ENCODE data around the gene ADAT3. TPM values are rescaled to one million over a fixed set of nuclear protein-coding genes. Genes with fewer than 3 reads are reported as not detected.

Gene ADAT3
- total RNA-seq: 1 to 10 TPM; 3.0 to 3.6 TPM
- long read RNA-seq, donor 1, partial matches to known transcripts: 0 of 2 reads
- long read RNA-seq, donor 1, other reads (novel, unspliced or antisense): 0 of 2 reads
- long read RNA-seq, donor 2, partial matches to known transcripts: 0 of 5 reads
- long read RNA-seq, donor 2, other reads (novel, unspliced or antisense): 5 of 5 reads

DNA sequence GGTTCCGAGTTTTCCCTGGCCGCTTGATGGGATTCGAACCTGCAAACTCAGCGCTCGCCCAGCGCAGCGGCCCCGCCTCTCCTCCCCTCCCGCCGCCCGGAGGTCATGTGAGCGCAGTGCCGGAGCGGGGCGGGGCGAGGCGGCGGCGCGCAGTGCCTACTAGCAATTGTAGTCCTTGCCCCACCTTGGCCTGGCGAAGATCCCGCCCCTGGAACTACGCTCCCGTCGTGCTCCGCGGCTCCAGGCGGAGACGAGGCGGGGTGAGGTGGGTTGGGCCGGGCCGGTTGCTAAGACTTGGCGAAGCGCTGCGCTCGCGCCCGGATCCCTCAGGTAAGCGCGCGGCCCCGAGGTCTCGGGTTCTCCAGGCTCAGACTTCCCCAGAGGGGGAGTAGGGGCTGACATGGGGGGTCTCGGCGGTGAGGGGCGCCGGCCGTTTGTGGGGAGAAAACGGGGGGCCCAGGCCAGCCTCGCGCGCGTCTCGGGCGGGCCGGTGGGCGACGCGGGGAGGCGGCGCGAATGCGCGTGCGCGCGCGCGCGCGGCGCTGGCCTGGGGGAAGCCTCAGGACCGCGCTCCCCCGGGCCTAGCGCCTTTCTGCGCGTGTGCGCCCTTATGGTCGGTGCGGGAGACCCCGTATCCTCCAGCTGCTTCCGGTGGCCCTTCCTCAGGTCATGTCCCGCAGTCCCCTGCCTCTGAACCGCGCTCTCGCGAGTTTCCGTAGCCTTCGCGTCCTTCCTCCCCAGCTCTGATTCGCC lies at the start of gene ADAT3, which contains the start of gene SCAMP4:
Gene ADAT3 (plus strand): TSS at position 290 of the 753 bp plus-strand sequence. CDS start 6,649 bp downstream, outside the sequence.
Gene SCAMP4 (plus strand): TSS at position 290 of the 753 bp plus-strand sequence. CDS start 9,621 bp downstream, outside the sequence.
- intact Hi-C loops (cut with DNase I): no loop called here
- DNase-seq (ENCODE audit: low spot score): peak; percentile 100

DNA sequence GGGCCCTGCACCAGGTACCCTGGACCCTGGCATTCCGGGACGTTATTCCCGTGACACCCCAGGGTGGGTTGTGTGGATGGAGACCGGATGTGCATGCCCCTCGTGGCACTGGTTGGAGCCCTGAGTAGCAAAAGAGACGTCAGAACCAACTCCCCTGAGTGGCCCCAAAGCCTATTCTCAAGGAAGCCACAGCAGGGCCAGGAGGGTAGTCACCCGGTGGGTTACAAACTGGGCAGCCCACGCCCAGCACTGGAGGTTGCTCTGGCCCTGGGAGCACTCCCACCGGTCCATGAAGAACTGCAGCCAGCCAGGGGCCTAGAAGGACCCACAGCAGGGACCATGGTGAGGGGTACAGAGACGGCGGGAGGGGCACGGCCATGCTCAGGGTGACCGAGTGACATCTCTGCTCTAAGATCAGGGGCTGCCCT lies 49.4 kb upstream of the ADAT3 start:
- intact Hi-C loops (cut with DNase I): no loop called here
- no peak for DNase-seq (ENCODE audit: low spot score)

DNA sequence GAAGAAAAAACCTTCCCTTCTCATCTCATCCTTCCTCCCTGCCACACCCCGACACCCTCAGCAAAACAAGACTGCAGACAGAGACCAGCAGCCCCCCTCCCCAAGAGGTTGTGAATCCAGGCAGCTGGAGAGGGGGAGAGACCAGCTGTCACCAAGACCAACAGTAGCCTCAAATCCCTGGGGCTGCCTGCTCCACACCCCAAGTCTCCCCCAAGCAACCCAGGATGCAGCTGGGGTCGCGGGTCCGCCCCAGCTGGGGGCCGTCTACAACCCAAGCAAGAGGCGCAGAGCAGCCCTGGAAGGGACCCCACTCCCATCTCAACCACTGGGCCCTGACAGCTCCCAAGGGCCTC lies 48.9 kb upstream of the ADAT3 start:
- intact Hi-C loops (cut with DNase I): no loop called here

DNA sequence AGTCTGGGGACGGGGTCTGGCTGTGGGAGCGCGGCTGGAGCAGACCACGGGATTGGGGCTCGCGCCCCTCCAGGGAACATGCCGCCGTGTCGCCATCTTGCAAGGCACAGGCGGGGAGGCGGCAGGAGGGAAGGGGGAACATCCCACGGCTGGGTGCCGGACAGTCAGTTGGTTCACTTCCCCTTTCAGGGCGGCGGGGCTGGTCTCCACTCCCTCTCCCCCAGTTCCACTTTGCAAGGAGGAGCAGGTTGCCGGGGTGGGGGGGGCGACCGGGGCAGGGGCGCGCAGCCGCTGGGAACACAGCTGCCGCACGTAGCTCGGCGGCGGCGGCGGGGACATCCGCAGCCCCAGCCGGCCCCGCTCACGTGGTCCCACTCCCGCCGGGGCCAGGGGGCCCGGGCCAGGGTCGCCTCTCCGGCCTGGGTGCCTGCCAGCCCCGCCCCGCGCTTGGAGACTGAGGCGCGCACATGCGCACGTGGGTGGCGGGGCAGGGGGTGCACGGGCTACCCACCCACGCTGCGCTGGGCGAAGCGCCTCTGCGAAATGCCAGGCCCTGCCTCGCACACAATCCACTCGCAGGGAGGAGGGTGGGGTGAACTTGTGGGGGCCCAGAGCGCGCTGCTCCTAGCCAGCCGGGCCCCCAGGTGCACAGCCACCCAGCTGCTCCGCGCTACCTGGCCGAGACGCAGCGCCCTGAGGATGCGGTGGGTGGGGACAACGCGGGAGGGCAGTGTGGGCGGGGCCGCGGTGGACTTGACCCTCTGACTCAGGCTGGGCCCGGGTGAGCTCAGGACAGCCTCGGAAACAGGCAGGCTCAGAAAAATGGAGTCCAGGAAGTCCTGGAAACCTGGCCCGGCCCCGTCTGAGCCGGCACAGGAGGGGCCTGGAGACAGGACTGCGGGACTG lies 48.2 kb upstream of the ADAT3 start:
- DNase-seq (ENCODE audit: low spot score): peak; percentile 95
- intact Hi-C loops (cut with DNase I): no loop called here

More for the DNA sequence above, 48.9 kb upstream of the ADAT3 start:
- no peak for DNase-seq (ENCODE audit: low spot score)

DNA sequence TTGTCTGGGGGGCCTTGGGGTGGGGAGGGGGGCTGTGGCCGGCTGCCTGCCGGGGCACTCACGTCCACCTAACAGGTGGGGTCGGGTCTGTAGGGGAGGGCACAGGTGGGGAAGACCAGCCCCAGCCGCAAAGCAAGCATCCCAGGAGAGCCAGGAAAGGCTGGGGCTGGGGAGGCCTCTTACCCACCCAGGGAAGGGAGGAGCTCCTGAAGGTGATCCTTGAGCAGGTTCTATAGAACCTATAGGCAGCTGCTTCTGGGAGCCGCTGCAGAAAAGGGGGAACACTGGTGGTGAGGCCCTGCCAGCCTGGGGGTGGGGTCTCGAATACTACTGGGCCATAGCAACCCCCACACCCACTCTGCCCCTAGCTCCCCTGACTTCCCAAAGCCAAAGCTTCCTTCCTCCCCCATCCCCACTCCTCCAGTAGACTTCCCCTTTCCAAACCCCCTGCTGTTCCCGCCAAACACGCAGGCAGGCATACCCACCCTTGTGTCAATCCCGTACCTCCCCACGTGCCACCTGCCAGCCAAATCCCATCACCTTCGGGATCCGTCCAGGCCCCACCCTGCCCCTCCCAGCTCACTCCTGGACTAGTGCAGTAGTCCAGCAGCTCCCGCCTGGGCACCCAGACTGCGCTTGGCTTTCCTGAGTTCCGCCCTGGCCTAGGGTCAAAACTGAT lies 47.4 kb upstream of the ADAT3 start:
- intact Hi-C loops (cut with DNase I): no loop called here
- no peak for DNase-seq (ENCODE audit: low spot score)

DNA sequence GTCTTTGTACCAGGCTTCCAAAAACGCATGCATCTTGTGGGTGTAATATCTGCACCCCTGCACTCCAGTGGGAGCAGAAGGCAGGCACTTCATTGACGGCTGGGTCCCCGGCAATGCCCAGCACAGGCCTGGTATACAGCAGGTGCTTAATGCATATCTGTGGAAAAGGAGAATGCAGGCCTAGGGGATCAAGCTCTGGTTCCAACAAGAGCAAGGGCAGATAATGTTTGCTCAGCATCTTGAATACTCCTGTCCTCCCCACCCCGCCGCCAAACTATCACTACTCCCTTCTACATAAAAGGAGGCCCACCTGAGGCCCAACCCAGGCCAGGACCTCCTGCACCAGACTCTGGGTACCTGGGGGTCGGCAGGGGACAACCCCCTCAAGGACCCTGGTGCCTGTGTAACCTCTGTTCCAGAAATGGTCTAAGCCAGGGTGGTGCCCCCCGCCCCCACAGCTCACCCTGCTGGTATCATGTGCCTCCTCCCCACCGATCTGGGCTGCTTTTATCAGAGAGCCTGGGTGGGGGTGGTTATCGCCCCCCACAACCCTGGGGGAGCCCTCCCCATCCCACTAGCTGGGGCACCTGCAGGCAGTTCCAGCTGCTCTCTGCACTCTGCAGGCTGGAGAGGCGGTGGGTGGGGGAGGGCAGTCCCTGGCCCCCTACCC lies 46.7 kb upstream of the ADAT3 start:
- DNase-seq (ENCODE audit: low spot score): no peak
- intact Hi-C loops (cut with DNase I): no loop called here

DNA sequence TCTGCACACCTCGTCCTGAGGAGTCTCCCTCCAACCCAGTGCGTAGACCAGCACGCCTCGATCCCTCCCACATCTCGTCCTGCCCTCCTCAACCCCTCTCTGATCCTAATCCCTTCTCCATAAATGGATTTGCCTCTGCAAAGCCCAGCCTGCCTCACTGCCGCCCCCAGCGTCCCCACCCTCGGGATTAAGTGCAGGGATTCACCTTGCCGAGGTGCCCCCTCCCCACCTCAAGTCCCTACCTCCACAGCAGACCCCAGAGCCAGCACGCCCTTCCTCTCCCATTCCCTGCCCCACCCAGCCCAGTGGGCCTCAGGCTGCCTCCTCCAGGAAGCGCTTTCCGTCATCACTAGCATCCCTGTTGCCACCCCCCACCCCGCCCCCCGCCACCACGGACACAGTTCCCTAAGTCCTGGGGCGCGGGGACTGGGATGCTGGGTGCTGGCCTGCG lies 45.8 kb upstream of the ADAT3 start:
- intact Hi-C loops (cut with DNase I): no loop called here

DNA sequence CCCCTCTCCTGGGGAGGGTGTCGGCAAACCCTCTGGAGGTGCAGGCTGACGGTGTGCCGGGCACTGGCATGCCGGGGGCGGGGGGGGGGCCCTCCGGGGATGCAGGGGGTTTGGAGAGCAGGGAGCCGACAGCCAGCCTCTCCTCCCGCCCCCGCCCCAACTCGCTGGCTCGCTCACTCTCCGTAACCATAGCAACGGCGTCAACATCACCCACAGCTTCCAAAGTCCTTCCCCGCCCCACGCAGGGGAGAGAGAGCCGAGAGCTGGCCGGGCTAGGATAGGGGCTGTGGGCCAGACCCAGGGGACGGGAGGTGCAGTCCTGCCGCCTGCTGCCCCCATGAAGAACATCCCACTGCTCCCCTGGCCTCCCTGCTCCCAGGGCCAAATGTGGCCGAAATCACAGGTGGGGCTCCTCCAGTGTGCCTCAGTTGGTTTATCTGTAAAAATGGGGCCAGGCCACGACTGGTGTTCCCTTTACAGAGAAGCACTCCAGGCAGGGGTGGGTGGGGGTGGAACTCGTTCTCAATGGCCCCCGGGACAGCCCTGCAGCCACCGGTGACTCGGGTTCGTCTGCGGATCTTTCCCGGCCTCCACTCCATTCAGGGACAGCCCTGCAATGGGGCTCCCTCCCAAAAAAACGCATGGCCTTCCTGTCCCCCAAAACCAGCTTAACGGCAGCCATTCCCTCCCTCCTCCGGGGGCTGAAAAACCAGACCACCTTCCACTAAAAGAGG lies 45.0 kb upstream of the ADAT3 start:
- intact Hi-C loops (cut with DNase I): no loop called here
- DNase-seq (ENCODE audit: low spot score): no peak

More for the DNA sequence above, 45.8 kb upstream of the ADAT3 start:
- DNase-seq (ENCODE audit: low spot score): no peak

DNA sequence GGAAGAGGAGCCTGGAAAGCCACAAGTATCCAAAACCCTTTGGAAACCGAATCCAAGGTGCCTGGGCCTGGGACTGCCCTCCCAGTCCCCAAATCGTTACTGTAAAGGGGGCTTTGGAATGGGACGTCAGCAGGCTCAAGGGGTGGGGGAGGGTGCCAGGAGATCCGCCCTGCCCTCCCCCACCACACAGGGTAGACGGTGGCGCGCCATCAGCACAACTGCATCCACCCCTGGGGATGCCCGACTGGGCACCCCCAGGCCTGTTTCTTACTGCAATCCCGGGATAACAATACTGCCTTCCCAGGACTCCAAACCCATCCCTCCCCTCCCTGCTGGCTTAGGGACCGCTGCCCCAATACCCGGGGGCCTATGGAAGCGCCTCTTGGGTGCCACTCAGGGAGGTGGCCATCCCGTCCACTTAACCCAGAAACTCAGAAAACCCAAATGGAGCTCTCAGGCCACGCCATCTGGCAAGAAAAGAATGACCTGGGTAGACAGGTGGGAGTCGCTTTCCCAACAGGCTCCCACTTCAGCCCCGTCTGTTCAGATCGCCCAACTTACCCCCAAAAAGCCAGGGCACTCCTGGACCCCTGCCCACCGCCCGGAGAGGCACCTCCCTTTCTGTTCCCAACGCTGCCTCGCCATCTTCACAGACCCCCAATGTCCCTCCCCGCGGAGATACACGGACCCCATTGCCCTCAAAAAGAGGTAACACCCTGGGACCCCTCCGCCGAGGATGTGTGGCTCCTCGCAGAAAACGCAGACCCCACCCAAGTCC lies 44.2 kb upstream of the ADAT3 start:
- intact Hi-C loops (cut with DNase I): no loop called here
- no peak for DNase-seq (ENCODE audit: low spot score)

DNA sequence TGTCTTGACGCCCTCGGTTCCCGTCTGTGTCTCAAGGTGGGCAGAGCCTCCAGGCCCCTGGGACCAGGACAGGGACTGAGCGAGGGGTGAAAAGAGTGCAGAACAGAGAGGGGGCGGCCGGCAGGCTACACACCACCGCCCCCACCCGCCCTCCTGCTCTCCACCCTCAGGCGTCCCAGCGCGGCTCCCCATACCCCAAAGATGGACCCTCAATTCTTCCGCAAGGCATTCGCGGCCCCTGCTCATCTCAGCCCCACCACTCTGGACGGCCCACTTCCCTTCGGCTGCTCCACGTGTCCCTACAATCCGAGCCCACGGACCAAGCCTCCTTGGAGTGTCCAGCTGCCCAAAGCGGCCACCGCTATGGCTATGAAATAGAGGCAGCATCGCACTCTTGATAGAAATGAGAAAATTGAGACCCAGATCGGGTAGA lies 43.6 kb upstream of the ADAT3 start:
- peak; percentile 79 for DNase-seq (ENCODE audit: low spot score)
- intact Hi-C loops (cut with DNase I): no loop called here

DNA sequence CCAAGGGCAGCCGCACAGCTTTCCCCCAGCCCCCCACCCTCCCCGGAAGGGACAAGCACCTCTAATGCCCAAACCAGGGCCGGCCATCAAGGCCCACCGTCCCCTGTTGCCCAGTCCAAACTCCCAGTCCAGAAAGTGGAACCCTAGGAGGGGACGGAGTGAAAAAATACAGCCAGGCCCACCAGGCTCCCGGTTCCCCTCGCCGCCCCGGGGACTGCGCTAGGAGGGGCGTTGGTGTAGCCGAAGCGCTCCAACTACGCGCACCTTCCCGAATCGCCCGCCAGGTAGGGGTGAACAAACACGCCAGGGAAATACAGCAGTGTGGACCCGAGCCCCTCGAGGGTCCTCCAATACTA lies 43.2 kb upstream of the ADAT3 start:
- DNase-seq (ENCODE audit: low spot score): no peak
- intact Hi-C loops (cut with DNase I): no loop called here

DNA sequence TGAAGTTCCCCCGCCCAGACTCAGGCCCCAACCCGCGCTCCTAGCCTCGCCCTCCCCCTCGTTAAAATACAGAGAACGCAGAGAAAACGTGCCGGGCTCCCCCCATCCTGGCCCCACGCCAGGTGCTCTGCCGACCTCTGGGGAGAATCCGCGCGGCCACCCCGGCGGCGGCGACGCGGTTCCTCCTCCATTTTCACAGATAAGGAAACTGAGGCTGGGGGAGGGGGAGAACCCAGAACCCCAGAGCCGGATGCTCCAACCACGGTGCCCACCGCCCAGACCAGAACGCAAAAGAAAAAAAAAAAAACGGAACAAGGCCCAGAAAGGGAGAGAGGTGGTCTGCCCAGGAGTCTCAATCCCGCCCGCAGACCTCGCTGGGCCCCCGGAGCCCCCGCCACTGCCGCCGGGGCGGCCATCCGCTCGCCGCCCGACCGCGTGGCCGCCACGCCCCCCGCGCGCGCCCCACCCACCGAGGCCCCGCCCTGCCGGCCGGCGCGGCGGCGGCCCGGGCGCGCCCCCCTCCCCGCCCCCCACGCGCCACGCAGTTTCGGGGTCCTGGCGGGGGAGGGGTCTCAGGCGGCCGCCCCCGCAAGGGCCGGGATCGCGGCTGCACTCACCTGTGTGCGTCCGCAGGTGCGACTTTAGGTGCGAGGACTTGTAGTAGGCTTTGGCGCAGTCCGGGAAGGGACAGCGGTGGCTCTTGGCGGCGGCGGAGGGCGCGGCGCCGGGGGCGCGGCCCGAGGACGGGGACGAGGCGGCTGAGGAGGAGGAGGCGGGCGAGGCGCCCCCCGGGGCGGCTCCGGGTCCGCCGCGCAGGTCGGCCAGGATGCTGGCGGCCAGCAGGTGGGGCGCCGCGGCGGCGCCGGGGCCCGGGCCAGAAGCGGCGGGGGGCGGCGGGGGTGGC lies 42.5 kb upstream of the ADAT3 start:
- peak; percentile 83 for DNase-seq (ENCODE audit: low spot score)
- intact Hi-C loops (cut with DNase I): no loop called here

DNA sequence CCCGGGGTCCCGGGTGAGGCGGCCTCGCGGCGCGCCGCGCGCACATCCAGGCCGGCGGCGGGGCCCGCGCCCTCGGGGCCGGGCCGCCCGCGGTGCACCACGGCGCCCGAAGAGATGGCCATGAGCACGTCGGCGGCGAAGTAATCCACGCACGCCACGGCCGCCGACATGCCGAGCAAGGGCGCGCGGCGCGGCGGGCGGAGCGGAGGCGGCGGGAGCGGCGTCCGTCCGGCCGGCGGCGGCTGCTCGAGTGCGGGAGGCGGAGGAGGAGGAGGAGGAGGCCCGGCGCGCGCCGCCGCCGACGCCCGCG lies 41.9 kb upstream of the ADAT3 start, which contains the start of gene KLF16:
Gene KLF16 (minus strand): TSS at position 252 of the 310 bp plus-strand sequence. CDS start 82 bp downstream, at position 170.
- intact Hi-C loops (cut with DNase I): no loop called here
- no peak for DNase-seq (ENCODE audit: low spot score)

DNA sequence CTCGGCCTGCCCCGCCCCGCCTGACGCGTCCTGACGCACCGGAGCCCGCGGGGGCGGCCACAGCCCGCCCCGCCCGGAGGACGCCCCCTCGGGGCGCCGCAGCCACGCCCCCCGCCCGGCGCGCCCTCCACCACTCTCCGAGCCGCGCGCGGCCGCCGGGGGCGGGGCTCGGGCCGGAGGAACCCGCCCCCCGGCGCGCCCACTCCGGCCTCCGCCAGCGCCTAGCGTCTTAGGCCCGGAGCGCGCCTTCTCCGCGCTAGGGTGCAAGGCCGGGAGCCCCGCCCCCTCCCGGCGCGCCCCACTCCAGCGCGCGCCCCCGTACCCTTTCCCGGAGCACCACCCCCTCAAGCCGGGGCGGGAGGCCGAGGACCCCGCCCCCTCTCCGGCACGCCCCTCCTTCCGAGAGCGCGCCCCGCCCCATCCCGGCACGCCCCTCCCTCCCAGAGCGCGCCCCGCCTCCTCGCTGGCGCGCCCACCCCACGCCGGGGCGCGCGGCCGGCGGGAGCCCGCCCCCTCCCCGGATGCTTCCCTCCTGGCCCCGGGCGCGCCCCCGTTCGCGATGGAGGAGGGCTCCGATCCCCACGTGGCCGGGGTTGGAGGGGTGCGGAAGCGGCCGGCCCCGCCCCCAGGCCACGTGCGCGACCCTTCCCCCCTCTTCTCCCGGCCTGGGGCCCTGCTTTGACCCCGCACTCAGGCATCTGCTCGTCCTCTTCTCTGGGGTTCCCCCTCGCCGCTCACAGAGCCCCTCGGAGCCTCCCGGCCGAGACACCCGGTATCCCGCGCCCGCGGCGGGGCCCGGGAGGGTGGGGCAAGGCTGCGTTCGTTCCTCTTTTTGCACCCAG lies 41.3 kb upstream of the ADAT3 start:
- DNase-seq (ENCODE audit: low spot score): peak; percentile 98
- intact Hi-C loops (cut with DNase I): no loop called here

DNA sequence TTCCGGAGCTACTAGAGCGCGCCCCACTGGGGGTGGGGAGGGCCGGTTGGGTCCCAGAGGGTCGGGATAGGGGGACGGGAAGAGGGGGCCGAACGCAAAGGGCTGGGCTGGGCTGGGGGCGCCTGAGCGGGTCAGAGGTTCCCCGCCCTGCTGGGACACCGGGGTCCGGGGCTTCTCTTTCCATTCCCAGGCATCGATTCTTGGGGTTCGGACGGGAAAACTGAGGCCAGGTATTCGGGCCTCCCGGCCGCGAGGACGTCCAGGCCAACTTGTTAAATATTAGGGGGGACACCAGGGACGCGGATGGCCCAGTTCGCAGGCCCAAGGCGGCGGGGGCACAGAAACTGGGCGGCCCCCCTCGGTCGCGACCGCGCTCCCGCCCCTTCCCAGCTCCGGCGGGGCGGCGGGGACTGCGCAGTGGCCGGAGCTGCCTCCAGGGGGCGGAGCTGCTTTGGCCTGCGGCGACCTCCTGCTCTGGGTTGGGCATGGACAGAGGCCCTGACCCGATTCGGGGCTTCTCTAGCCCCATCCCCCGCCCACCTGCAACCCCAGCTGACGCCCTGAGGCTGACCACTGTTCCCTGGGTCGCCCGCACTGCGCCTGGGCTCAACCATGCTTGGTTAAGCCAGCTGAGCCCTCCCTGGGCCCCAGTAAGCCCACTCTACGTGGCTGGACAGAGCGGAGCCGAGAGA lies 40.6 kb upstream of the ADAT3 start:
- DNase-seq (ENCODE audit: low spot score): peak; percentile 91
- intact Hi-C loops (cut with DNase I): no loop called here

Data from posterior vena cava (tissue), 2 donors.